Motor neuron (in vitro differentiated cells): ENCODE results near the gene KLRC4. TPM values are rescaled to one million over a fixed set of nuclear protein-coding genes. Genes with fewer than 3 reads are reported as not detected.
"Not testable (repeated sequence)": the region's sequence is repeated elsewhere in the genome, so short reads cannot be mapped to it uniquely, and the experiment has no call there.

Experiments
- ATAC-seq, 8 experiments: fragments of 200-7000 bp; cut with Tn5 transposase; replicated peaks in 6 of 8; 2 replicates each; pipeline ENCODE4 v1.8.0; 2021; ENCODE audit warnings: mild to moderate bottlenecking in 8 of 8, moderate library complexity in 8 of 8
- H3K27ac ChIP-seq, 2 donors: fragments of 250-450 bp; sonication (Bioruptor Pico); 2 replicates each; pipeline ENCODE4 v1.9.0; 2021; ENCODE audit warnings: antibody characterized with exemption in 2 of 2, mild to moderate bottlenecking in 2 of 2, moderate library complexity in 1 of 2
- H3K4me1 ChIP-seq, 2 donors: fragments of 250-450 bp; sonication (Bioruptor Pico); replicated peaks in 1 of 2; 2 replicates each; pipeline ENCODE4 v1.6.1; 2021; ENCODE audit warnings: antibody characterized with exemption in 2 of 2, mild to moderate bottlenecking in 2 of 2, moderate library complexity in 1 of 2
- H3K4me3 ChIP-seq, 5 donors: fragments of 250-450 bp; sonication (Bioruptor Pico); 2 replicates each; pipeline ENCODE4 v1.9.0; 2021; ENCODE audit warnings: antibody characterized with exemption in 5 of 5, mild to moderate bottlenecking in 5 of 5, moderate library complexity in 4 of 5
- WGBS, 10 experiments: fragments of 450-650 bp; shearing (Covaris generic); methylation state at CpG; one replicate each; pipeline ENCODE4 v1.0.0; 2022; 5-methylcytosine and 5-hydroxymethylcytosine counted together
- in situ Hi-C, 9 experiments: fragments of 400-800 bp; cut with MboI; loops; one replicate each; pipeline ENCODE4 v1.15.0; 2021; ENCODE audit warnings: low sequenced_read_pairs in 9 of 9, low pct_unique_long_range_greater_than_20kb in 2 of 9; ENCODE audit not compliant: unreplicated experiment in 9 of 9
- total RNA-seq, 8 experiments: library from RNA; unstranded; fragments of 300-600 nt; gene quantifications; 2 replicates each; pipeline versions ENCODE4 v1.2.3 to v1.2.4, GENCODE V29; 2022

The KLRC4 gene
- total RNA-seq, 8 experiments from 2014 or later = 0.71 TPM; not detected in 7

DNA sequence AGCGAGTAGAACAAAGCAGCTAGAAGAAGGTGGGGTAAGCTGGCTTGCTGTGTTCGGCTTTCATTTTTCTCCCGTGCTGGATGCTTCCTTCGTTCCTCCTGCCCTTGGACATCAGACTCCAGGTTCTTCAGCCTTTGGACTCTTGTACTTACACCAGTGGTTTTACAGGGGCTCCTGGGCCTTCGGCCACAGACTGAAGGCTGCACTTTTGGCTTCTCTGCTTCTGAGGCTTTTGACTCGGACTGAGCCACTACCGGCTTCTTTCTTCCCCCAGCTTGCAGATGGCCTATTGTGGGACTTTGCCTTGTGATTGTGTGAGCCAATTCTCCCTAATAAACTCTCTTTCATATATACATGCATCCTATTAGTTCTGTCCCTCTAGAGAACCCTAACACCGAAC, 16.4 kb upstream of the KLRC4 start:
- H3K4me1 ChIP-seq, ATAC-seq, H3K4me3 ChIP-seq, in situ Hi-C loops, H3K27ac ChIP-seq: not testable (repeated sequence)
- 80 to 93% (median 83%) methylated on average over 1 to 4 of the region's 8 CpGs; no CpG with 5 or more reads in 2 of the 10 experiments for WGBS, 10 experiments

- H3K27ac ChIP-seq, in situ Hi-C loops, H3K4me3 ChIP-seq, H3K4me1 ChIP-seq: not testable (repeated sequence)
- WGBS, 10 experiments = no CpG with 5 or more reads among the region's 1 CpG
- ATAC-seq = peak in 4 of 8 experiments; percentile 52 to 77 (median 62)
Observed at GRCh38 chr12:10424260-10424899, 14.8 kb upstream of the KLRC4 start.

DNA sequence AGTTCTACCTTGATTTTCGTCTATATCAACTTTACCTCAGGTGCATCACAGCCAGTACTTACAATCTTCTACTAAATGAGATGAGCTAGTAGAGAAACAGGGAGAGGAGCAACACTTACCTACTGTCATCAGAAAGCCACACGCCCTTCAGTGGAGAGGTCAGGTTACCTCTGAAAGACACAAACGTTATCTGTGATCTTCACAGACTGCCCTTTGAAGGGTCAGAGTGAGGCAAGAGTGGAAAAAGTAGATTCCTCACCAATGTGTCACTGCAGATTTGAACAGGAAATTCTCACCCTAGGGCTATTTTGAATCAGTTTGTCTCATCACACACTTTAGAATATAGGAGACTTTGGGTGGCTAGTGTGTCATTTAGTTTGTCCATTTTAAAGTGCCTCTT, 12.6 kb upstream of the KLRC4 start:
- ATAC-seq = peak in 2 of 8 experiments; percentile 64 to 78
- H3K4me3 ChIP-seq, H3K27ac ChIP-seq, H3K4me1 ChIP-seq, in situ Hi-C loops: not testable (repeated sequence)
- no CpG with 5 or more reads among the region's 3 CpGs for WGBS, 10 experiments

DNA sequence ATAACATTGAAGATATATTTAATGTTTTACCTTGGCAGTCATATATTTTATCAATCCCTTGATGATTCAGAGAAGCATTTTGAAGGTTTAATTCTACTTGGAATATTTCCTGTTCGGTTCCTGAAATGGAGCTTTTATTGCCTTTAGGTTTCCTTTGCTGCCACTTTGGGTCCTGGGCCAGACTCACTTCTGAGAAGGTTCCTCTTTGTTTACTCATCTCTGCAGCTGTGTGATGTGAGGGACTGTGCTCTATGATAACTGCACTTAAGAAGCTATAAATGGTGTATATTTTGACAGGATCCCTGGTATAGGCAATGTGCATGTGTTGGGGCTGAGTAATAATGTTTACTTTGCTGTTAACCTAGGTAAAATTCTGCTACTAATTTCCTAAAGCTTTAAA, 10.8 kb upstream of the KLRC4 start, which contains the start of gene KLRC3:
KLRC3 (minus strand) TSS at position 262 of the 400 bp plus-strand sequence; CDS start at position 217, 45 bp downstream.
- H3K27ac ChIP-seq, H3K4me3 ChIP-seq, H3K4me1 ChIP-seq, in situ Hi-C loops: not testable (repeated sequence)
- 86% methylated on average over 1 of the region's 1 CpG; no CpG with 5 or more reads in 9 of the 10 experiments for WGBS, 10 experiments
- ATAC-seq = peak in 1 of 8 experiments; percentile 47

- WGBS, 10 experiments = 54 to 100% (median 80%) methylated on average over 1 to 3 of the region's 3 CpGs; no CpG with 5 or more reads in 3 of the 10 experiments
- no peaks in the 10 kb centered on the region for H3K4me1 ChIP-seq
- no peak overlapping the region for H3K27ac ChIP-seq
- no peak overlapping the region for H3K4me3 ChIP-seq
- in situ Hi-C loops = no loop called here
- no peak for ATAC-seq
Observed at GRCh38 chr12:10408842-10409241, 715 bp downstream of the KLRC4 start.

DNA sequence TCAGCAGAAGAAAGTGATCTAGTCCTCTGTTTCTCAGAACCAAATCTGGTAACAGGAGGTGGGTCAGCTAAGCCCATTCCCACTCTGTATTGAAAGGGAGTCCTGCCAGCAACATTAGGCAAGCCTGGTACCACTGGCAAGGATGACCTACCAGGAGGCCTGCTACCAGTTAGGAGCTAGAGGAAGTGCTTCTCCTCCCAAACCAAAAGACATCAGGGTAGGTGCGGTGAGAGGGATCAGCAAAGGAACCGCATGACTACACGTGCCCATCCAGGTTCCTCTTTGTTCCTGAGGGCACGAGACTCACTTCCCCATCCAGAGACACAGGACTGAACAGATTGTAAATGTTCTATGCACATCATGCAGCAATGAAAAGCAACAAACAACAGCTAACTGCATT, 2.8 kb downstream of the KLRC4 start:
- no peak for ATAC-seq
- in situ Hi-C loops = no loop called here
- no peak overlapping the region for H3K27ac ChIP-seq
- H3K4me1 ChIP-seq = no peaks in the 10 kb centered on the region
- 50 to 80% (median 78%) methylated on average over 1 to 4 of the region's 4 CpGs; no CpG with 5 or more reads in 6 of the 10 experiments for WGBS, 10 experiments
- H3K4me3 ChIP-seq = no peak overlapping the region

DNA sequence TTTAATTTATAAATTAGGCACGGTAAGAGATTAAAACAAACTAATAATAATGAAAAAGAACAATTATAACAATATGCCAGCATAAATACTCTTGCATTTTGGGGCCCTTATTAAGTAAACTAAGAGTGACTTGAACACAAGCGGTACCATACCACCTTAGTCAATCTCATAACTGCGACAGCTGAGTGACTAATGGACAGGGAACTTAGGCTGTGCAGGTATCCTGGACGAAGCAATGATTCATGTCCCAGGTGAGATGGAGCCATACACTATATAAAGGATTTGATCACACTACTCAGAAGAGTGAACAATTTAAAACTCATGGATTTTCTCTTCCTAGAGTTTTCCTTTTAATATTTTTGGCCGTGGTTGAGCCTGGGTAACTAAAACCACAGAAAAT, 4.3 kb downstream of the KLRC4 start:
- no peak for ATAC-seq
- Histone ChIP-seq H3K4me1 (no peaks in the 10 kb centered on the region), H3K4me3 (no peak overlapping the region), H3K27ac (no peak overlapping the region)
- in situ Hi-C loops = no loop called here
- WGBS, 10 experiments = 65 to 100% (median 88%) methylated on average over 1 to 5 of the region's 5 CpGs

DNA sequence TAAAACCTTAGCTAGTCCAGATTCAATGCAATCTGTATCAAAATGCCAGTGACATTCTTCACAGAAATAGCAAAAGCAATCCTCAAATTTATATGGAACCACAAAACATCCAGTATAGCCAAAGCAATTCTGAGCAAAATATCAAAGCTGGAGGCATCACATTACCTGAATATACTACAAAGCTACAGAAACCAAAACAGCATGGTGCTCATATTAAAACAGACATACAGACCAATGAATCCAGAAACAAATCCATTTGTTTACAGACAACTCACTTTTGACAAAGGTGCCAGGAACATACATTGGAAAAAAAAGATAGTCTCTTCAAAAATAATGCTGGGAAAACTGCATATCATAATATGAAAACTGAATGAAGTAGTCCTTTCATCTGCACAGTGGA, 4.8 kb downstream of the KLRC4 start:
- H3K4me1 ChIP-seq = no peaks in the 10 kb centered on the region
- no peak overlapping the region for H3K27ac ChIP-seq
- no peak overlapping the region for H3K4me3 ChIP-seq
- in situ Hi-C loops = no loop called here
- no peak for ATAC-seq

DNA sequence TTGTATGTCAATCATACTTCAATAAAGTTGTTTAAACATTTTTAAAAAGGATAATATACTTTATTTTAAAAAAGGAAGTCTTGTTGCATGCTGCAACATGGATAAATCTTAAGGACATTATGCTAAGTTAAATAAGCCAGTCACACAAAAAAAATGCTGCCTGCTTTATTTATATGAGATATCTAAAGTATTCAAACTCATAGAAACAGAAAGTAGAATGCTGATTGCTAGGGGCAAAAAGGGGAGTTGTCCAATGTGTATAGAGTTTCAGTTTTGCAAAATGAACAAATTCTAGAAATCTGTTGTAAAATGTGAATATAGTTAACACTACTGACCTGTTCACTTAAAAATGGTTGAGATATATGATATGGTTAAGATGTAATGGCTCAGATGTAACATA, 8.7 kb downstream of the KLRC4 start:
- in situ Hi-C loops = no loop called here
- peak in 2 of 8 experiments; percentile 73 to 89 for ATAC-seq
- H3K4me1 ChIP-seq = no peaks in the 10 kb centered on the region
- no peak overlapping the region for H3K4me3 ChIP-seq
- no peak overlapping the region for H3K27ac ChIP-seq

- WGBS, 10 experiments = 33 to 100% (median 93%) methylated on average over 1 to 2 of the region's 2 CpGs; no CpG with 5 or more reads in 3 of the 10 experiments
- Histone ChIP-seq H3K4me1 (peaks cover 0 to 8% of the 10 kb centered on the region in 2 donors), H3K4me3 (no peak overlapping the region), H3K27ac (no peak overlapping the region)
- ATAC-seq = no peak
- in situ Hi-C loops = no loop called here
Observed at GRCh38 chr12:10398168-10398567, 11.4 kb downstream of the KLRC4 start.

DNA sequence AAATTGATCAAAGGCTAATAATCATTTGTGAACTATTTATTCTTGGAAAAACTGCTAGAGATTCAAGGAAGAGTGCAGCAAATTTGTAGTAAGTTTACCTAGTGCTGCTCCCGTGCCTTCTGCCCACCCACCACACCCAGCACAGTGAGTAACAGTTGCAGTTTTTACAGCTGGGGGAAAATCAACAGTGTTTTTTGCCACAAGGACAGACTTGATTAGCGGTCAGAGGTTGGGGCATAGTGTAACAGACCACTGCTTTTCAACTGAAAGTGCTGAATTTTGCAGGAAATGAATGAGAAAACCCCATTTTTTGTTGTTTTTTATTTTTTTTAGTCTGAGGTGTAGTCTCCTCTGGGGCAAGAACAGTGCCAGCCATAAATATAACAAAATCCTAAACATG, 12.3 kb downstream of the KLRC4 start:
- in situ Hi-C loops = no loop called here

DNA sequence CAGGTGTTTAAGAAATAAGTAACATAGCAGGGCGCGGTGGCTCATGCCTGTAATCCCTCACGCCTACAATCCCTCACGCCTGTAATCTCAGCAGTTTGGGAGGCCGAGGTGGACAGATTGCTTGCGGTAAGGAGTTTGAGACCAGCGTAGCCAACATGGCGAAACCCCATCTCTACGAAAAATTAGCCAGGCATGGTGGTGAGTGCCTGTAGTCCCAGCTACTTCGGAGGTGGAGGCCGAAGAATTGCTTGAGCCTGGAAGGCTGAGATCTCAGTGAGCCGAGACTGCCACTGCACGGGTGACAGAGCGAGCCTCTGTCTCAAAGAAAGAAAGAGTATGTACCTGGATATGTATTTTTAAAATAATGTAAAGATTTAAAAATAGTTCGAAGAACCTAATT, 13.4 kb downstream of the KLRC4 start:
- H3K4me3 ChIP-seq, H3K27ac ChIP-seq, in situ Hi-C loops, H3K4me1 ChIP-seq: not testable (repeated sequence)
- peak in 1 of 8 experiments; percentile 45 for ATAC-seq
- 30 to 93% (median 78%) methylated on average over 1 to 3 of the region's 15 CpGs; no CpG with 5 or more reads in 3 of the 10 experiments for WGBS, 10 experiments

More for the DNA sequence above, 12.3 kb downstream of the KLRC4 start:
- Histone ChIP-seq H3K4me3 (no peak overlapping the region), H3K4me1 (peaks cover 0 to 8% of the 10 kb centered on the region in 2 donors), H3K27ac (no peak overlapping the region)
- WGBS, 10 experiments = 50 to 100% (median 69%) methylated on average over 1 to 2 of the region's 2 CpGs; no CpG with 5 or more reads in 3 of the 10 experiments
- no peak for ATAC-seq

- no peak overlapping the region for H3K4me3 ChIP-seq
- in situ Hi-C loops = no loop called here
- 0 to 94% (median 73%) methylated on average over 2 to 6 of the region's 6 CpGs for WGBS, 10 experiments
Observed at GRCh38 chr12:10395390-10395998, 14.1 kb downstream of the KLRC4 start.

More at GRCh38 chr12:10395390-10395998, 14.1 kb downstream of the KLRC4 start:
- Histone ChIP-seq H3K27ac (no peak overlapping the region), H3K4me1 (peaks cover 0 to 8% of the 10 kb centered on the region in 2 donors)
- ATAC-seq = peak in 6 of 8 experiments; percentile 50 to 97 (median 84)
